Upper lobe of left lung (tissue), 6 donors: ENCODE results near the gene RUNDC3A. TPM values are rescaled to one million over a fixed set of nuclear protein-coding genes. Genes with fewer than 3 reads are reported as not detected.

ENCODE experiments used
- ATAC-seq, 2 donors: fragments of 200-7000 bp; cut with Tn5 transposase; one replicate each; pipeline ENCODE4 v1.9.1; 2022; ENCODE audit warnings: mild to moderate bottlenecking in 2 of 2, moderate library complexity in 2 of 2; ENCODE audit not compliant: low FRiP score in 2 of 2
- DNase-seq, 2 donors: peaks; one replicate each; pipeline ENCODE4 v3.0.0-alpha.2; 2019 to 2020
- H3K27ac ChIP-seq, 4 donors: fragments of 200-600 bp; sonication (generic); one replicate each; pipeline ENCODE4 v1.5.1; 2016 to 2019
- H3K27me3 ChIP-seq, 4 donors: fragments of 200-600 bp; sonication (generic); one replicate each; pipeline ENCODE4 v1.5.1; 2017 to 2019
- H3K36me3 ChIP-seq, 4 donors: fragments of 200-600 bp; sonication (generic); one replicate each; pipeline ENCODE4 v1.5.1; 2016 to 2019
- H3K4me1 ChIP-seq, 4 donors: fragments of 200-600 bp; sonication (generic); one replicate each; pipeline ENCODE4 v1.5.1; 2018 to 2019
- H3K4me3 ChIP-seq, 4 donors: fragments of 200-600 bp; sonication (generic); one replicate each; pipeline ENCODE4 v1.5.1; 2017 to 2019; ENCODE audit warnings: mild to moderate bottlenecking in 2 of 4, moderate library complexity in 1 of 4
- H3K9me3 ChIP-seq, 4 donors: fragments of 200-600 bp; sonication (generic); one replicate each; pipeline ENCODE4 v1.5.1; 2018 to 2019
- CTCF ChIP-seq, 6 experiments: fragments of 450-650 bp in 4 of 6; fragments of 200-600 bp in 2 of 6; sonication (generic) in 2 of 6; IDR thresholded peaks; one replicate each; pipeline ENCODE4 v1.5.1; 2016 to 2019; ENCODE audit warnings: antibody characterized with exemption in 6 of 6
- EP300 ChIP-seq, 4 donors: sonication (generic); formaldehyde crosslinking; IDR thresholded peaks; one replicate each; pipeline ENCODE4 v1.5.1; 2017; ENCODE audit warnings: antibody characterized with exemption in 4 of 4, control low read depth in 2 of 4
- POLR2A ChIP-seq, 4 donors: fragments of 450-650 bp; IDR thresholded peaks; one replicate each; pipeline ENCODE4 v1.5.1; 2016 to 2017; ENCODE audit warnings: antibody characterized with exemption in 4 of 4, mild to moderate bottlenecking in 2 of 4
- POLR2AphosphoS5 ChIP-seq, 2 donors: sonication (generic); formaldehyde crosslinking; IDR thresholded peaks; one replicate each; pipeline ENCODE4 v1.5.1; 2017; ENCODE audit warnings: antibody characterized with exemption in 2 of 2
- WGBS, 2 donors: methylation state at CpG; one replicate each; pipeline ENCODE4 v1.1.5; 2017 to 2018; 5-methylcytosine and 5-hydroxymethylcytosine counted together
- total RNA-seq, 6 donors: library from RNA; depleted of rRNA in 4 of 6; stranded (reverse); fragments of >200 nt in 4 of 6; gene quantifications; one replicate each; pipeline versions ENCODE4 v1.1.0 to v1.2.1, GENCODE V29; 2016 to 2021
- donor health status: DM: no; HTN: no; CAD: no; lungs with moderate emphysema.
- donor health status: DM: no; HTN: yes; CAD: no; lungs with severe emphysema.

Gene RUNDC3A
- total RNA-seq, 6 donors from 2014 or later = 0.13 to 2.6 (median 1.0) TPM; not detected in 3

- H3K27ac ChIP-seq = no peak overlapping the region
- no peak overlapping the region for H3K4me3 ChIP-seq
- peaks cover 0 to 9% (median 3%) of the 10 kb centered on the region in 4 donors for H3K27me3 ChIP-seq
- ATAC-seq = no peak
- 73 to 82% methylated on average over 5 of the region's 5 CpGs for WGBS, 2 donors
- no peak for TF ChIP-seq POLR2A (IDR thresholded peaks at IDR 0.05)
- no peak for TF ChIP-seq POLR2AphosphoS5 (IDR thresholded peaks at IDR 0.05)
- no peak for TF ChIP-seq CTCF (IDR thresholded peaks at IDR 0.05)
- TF ChIP-seq EP300 (IDR thresholded peaks at IDR 0.05) = no peak
- H3K4me1 ChIP-seq = peaks cover 15 to 28% (median 20%) of the 10 kb centered on the region in 4 donors
- DNase-seq = no peak
- H3K9me3 ChIP-seq = no peaks in the 10 kb centered on the region
- H3K36me3 ChIP-seq = no peaks in the 10 kb centered on the region
These were observed 52.4 kb downstream of the RUNDC3A start for GRCh38 chr17:44360826-44361225.

- Histone ChIP-seq H3K9me3 (no peaks in the 10 kb centered on the region), H3K4me3 (no peak overlapping the region), H3K4me1 (peaks cover 15 to 28% (median 20%) of the 10 kb centered on the region in 4 donors), H3K36me3 (no peaks in the 10 kb centered on the region), H3K27ac (no peak overlapping the region), H3K27me3 (peaks cover 0 to 9% (median 3%) of the 10 kb centered on the region in 4 donors)
- 58 to 63% methylated on average over 8 to 11 of the region's 11 CpGs for WGBS, 2 donors
- no peak for ATAC-seq
- no peak for DNase-seq
- TF ChIP-seq CTCF (IDR thresholded peaks at IDR 0.05) (no peak), POLR2AphosphoS5 (IDR thresholded peaks at IDR 0.05) (no peak), POLR2A (IDR thresholded peaks at IDR 0.05) (no peak), EP300 (IDR thresholded peaks at IDR 0.05) (no peak)
These were observed 53.2 kb downstream of the RUNDC3A start for GRCh38 chr17:44361292-44362260.

GRCh38 chr17:44362459-44362948, 54.1 kb downstream of the RUNDC3A start:
- TF ChIP-seq POLR2AphosphoS5 (IDR thresholded peaks at IDR 0.05) = no peak
- TF ChIP-seq EP300 (IDR thresholded peaks at IDR 0.05) = no peak
- TF ChIP-seq CTCF (IDR thresholded peaks at IDR 0.05) = no peak
- TF ChIP-seq POLR2A (IDR thresholded peaks at IDR 0.05) = no peak
- WGBS, 2 donors = 13 to 20% methylated on average over 4 to 10 of the region's 11 CpGs
- Histone ChIP-seq H3K4me1 (peaks cover 15 to 28% (median 20%) of the 10 kb centered on the region in 4 donors), H3K27me3 (peaks cover 0 to 9% (median 3%) of the 10 kb centered on the region in 4 donors), H3K27ac (peak overlapping the region in 1 of 4 donors; percentile 21), H3K4me3 (peak overlapping the region in 3 of 4 donors; percentile 49 to 82 (median 64)), H3K9me3 (no peaks in the 10 kb centered on the region), H3K36me3 (no peaks in the 10 kb centered on the region)
- ATAC-seq = no peak
- no peak for DNase-seq

GRCh38 chr17:44362949-44363612, 54.7 kb downstream of the RUNDC3A start:
- Histone ChIP-seq H3K27me3 (peaks cover 0 to 9% (median 3%) of the 10 kb centered on the region in 4 donors), H3K27ac (peak overlapping the region in 2 of 4 donors; percentile 44 to 74), H3K4me3 (peak overlapping the region; percentile 48 to 82 (median 56)), H3K4me1 (peaks cover 15 to 28% (median 20%) of the 10 kb centered on the region in 4 donors), H3K9me3 (no peaks in the 10 kb centered on the region), H3K36me3 (no peaks in the 10 kb centered on the region)
- 1 to 4% methylated on average over 17 to 32 of the region's 45 CpGs for WGBS, 2 donors
- ATAC-seq = peak in 1 of 2 donors; percentile 48
- TF ChIP-seq EP300 (IDR thresholded peaks at IDR 0.05) (no peak), POLR2AphosphoS5 (IDR thresholded peaks at IDR 0.05) (no peak), CTCF (IDR thresholded peaks at IDR 0.05) (no peak), POLR2A (IDR thresholded peaks at IDR 0.05) (no peak)
- DNase-seq = peak in 1 of 2 donors; percentile 87
